ENCODE data around the gene FIBCD1.

FIBCD1 gene

GRCh38 chr9:130936285-130937117 is 2.5 kb downstream of the FIBCD1 start:
- DNase-seq (ENCODE audit: low read depth), result peak; percentile 38

DNA sequence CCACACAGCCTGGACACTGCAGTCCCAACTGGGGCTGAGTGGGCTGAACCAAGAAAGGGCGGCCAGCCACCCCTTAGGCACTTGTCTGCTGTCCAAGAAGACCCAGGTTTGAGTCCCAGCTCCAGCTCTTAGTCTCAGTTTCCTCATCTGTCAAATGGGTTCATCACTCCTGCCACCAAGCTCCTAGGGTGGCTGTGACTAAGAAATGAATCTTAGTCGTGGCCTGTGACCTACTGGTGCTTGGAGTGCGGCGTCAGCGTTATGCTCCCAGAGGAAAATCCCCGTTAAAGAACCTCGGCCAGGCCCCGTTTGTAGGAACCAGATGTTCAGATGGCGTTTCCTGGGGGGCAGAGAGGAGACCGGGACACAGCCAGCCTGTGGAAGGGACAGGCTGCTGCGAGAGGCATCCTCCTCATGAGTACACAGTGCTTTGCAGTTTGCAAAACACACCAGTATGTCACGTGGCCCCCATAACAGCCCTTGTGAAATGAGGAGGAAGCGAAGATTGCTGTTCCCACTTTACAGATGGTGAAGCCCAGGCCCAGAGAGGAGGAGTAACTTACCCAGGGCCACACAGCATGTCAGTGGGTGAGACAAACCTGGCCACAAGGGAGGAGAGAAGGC is 3.3 kb downstream of the FIBCD1 start:
- DNase-seq (ENCODE audit: low read depth), result no peak

DNA sequence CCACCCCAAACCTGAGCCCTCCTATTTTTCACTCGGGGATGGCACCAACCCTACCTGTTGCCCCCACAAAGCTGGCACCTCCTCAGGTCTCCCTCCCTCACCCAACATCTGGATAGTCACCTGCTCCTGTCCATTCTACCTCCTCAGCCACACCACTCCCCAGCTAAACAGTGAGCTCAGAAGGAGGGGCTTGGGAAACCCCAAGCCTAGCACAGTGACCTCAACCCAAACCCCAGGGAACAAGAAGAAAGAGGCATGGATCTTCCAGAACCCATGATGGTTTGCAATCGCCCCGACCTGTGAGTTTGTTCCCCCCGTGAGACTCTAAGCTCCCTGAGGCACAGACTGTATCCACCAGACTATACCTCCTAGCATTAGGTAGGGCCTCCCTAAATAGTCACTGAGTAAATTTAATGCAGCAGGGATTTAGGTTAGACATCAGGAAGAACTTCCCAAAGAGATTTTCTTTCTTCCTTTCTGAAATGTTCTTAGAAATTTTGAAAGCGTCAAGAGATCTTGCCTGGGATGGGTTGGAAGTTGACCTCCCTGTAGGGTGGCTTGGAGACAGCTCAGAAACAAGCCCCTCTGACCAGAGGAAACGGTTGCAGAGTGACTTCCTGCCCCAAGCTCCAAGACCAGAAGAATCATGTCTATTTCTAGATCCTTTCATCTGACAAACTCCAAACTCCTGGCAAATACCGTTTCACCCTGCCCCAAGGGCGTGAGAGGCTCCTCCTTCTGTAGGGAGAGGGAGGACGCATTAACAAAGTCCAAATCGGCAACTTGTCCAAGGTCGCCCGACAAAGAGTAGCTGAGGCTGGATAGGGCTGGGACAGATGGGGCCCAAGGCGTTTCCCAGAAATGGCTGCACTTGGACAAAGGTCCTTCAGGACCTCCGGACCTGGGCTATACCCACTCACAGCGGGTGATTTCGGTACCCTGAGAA is 4.1 kb downstream of the FIBCD1 start:
- DNase-seq (ENCODE audit: low read depth), result no peak

DNA sequence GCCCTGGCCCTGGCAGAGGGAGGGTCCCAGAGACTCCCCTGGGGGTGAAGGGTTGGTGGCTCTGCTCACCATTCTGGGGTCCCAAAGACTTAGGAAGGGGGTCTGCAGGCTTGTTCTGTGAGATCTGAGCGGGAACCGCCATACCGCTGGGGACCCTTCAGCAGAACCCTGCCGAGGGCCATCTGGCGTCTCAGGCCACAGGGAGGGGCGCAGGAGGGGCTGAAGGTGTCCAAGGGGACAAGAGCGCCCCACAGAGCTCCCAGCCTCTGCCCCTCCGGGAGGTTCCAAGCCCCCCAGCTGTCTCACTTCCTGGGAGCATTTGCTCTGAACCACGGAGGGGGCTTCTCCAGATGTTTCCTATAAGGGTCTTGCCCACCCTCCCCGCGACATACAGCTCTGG is 4.8 kb downstream of the FIBCD1 start:
- DNase-seq (ENCODE audit: low read depth), result no peak

DNA sequence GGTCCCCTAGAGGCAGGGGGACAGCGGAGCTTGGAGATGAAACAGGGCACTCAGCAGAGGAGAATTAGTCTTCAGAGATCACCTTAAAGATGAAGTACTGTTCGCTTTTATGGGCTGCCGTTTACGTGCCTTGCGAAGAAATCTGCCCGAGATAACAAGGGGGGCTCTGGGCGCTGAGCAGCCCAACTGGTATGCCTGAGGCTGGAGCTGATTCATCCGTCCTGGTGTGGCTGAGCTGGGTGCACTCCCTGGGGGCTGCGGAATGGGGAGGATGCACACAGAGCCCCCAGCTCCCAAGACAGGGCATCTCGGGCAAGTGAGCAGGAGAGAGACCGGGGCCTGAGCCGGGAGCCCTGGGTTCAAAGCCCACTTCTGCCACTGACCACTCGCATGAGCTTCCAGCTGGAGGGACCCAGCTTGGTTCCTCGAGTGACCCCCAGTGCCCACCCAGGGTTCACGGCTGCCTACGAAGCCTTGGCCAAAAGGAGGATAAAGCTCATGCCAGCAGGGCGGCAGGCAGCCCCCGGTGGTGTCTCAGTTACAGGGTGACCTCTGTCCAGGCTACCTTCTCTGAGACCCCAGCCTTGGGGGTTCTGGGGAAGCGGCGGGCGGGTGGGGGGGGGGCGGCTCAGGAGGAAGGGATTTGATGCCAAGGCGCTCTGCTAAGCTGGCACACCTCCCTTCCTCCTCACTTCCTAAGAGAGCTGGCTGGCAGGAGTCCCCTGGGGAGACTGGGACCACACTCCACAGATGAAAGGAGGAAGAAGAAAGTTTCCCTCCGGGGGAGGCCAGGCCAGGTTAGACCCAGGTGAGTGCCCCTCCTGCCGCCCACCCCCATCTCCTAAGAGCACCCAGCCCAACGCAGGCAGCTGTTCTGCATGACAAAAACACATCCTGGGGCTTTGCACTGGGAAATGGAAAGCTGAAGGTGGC is 5.7 kb downstream of the FIBCD1 start:
- DNase-seq (ENCODE audit: low read depth), result peak; percentile 33

DNA sequence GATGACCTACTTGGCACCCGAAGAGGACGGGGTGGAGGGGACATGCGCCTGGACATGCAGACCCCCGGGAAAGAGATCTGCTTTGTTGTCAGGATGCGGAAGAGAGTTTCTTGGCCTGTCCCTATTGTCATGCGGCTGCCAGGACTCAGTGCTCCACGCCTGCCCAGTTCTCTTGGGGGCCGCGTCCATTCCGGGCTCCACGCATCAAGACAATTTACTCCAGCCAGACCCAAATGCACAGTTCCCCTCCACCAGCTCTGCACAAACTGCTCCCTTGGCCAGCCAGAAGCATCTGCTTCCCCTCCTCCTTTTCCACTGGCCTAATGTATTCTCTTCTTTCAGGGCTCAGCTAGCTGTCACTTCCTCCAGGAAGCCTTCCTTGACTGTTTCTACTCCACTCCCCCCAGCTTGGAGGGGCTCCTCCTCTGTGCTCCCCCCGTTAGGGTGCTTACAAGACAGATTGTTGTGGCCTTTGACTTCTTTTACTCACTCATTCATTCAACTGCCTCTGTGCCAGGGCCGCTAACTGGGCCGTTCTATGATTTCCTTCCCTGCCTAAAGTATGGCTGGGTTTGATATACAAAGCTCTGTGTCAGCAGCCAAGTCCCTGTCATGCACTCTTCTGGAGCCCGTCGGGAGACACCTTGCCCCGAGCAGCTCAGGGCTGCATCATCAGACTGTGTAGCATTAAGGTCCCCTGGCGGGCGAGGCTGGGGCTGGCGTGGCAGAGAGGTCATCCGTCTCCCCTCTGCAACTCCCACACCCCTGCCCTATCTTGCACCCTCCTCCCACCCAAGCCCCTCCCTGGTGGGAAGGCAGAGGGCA is 6.6 kb downstream of the FIBCD1 start:
- DNase-seq (ENCODE audit: low read depth), result no peak

GRCh38 chr9:130931508-130932254 is 7.4 kb downstream of the FIBCD1 start:
- no peak for DNase-seq (ENCODE audit: low read depth)

- DNase-seq (ENCODE audit: low read depth), result no peak
Observed at GRCh38 chr9:130930804-130931349, 8.2 kb downstream of the FIBCD1 start.

- DNase-seq (ENCODE audit: low read depth), result no peak
Observed at GRCh38 chr9:130930132-130930803, 8.8 kb downstream of the FIBCD1 start.

GRCh38 chr9:130929571-130930038 is 9.4 kb downstream of the FIBCD1 start:
- DNase-seq (ENCODE audit: low read depth), result no peak

DNA sequence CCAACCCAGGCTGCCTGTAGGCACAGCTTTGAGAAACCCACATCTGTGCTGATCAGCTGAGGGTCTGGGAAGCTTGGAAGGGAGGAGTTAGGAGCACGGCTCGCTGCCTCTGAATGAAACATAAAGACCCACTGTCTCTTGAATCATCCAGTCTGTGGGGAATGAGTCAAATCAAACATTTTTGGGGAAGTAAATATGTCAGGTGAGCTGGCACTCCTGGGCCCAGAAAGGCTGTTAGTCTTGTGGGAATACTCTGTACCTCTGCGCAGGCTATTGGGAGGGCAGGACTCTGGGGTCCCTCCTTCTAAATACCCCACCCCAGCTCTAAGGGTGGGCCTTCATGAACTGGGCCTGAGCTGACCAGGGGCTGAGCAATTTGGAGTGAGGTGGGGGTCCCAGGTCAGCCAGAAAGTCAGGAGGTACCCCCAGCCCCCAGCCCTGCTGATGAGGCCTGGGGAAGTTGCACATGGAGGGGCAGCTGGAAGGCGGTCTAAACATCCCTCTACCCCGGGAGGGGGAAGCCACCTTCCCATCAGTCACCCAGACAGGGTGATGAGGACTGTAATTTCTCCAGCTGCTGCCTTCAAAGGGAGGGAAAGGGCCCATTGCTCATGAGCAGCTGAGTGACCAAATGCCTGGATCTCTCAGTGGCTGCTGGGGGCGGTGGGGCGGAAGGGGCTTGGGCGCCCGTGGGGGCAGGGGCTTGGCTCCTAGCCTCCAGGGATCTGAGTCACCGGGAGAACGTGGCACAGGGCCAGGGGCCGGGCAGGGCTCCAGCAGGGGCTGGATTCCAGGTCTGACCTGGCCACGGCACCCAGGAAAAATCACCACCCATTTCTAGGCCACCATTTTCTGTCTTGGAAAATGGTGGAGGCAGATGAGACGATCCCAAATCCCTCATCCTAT is 10.8 kb downstream of the FIBCD1 start:
- DNase-seq (ENCODE audit: low read depth), result no peak

GRCh38 chr9:130927338-130927737 is 11.7 kb downstream of the FIBCD1 start:
- no peak for DNase-seq (ENCODE audit: low read depth)

DNA sequence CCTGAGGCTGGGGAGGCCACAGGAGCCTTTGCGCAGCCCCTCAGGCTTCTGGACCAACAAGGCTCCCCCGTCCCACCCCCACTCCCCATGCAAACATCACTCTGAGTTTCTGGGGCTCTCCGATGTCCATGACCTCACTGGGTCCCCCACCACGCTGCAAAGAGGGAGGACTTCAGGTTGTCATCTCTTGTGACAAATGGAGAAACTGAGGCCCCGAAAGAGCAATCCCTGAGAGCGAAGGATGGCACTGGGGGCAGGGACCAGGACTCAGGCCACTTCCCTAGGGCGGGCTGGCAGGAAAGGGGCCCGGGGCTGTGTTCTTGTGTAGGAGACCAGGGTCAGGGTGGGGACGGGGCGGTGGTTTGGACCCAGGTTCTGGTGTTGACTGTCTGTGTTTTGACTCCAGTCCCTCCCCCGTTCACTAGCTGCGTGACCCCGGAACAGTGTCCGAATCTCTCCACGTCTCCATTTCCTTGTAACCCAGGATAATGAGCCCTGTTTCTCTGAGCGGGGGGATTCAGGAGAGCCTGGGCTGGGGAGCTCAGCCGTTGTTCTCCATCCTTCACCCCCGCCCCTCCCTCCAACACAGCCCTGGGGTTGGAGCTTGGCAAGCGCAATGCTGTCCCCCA is 13.9 kb downstream of the FIBCD1 start:
- no peak for DNase-seq (ENCODE audit: low read depth)

DNA sequence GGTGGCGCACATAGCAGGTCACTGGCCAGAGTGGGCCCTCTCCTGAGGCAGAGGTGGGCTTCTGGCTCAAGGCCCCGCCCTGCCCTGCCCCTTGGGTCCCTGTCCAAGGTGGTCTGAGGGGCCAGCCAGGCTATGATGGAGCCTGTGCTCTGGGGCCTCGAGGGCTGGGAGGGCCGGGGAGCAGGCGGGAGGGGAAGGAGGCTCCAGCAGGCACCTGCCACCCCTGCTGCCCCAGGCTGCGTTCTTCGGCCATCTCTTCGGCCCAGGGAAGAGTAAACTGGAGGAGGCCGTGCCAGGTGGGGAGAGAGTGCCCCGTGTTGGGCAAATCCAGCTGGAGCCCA is 14.6 kb downstream of the FIBCD1 start:
- DNase-seq (ENCODE audit: low read depth), result no peak

- DNase-seq (ENCODE audit: low read depth), result no peak
Observed at GRCh38 chr9:130923611-130924447, 15.2 kb downstream of the FIBCD1 start.

DNA sequence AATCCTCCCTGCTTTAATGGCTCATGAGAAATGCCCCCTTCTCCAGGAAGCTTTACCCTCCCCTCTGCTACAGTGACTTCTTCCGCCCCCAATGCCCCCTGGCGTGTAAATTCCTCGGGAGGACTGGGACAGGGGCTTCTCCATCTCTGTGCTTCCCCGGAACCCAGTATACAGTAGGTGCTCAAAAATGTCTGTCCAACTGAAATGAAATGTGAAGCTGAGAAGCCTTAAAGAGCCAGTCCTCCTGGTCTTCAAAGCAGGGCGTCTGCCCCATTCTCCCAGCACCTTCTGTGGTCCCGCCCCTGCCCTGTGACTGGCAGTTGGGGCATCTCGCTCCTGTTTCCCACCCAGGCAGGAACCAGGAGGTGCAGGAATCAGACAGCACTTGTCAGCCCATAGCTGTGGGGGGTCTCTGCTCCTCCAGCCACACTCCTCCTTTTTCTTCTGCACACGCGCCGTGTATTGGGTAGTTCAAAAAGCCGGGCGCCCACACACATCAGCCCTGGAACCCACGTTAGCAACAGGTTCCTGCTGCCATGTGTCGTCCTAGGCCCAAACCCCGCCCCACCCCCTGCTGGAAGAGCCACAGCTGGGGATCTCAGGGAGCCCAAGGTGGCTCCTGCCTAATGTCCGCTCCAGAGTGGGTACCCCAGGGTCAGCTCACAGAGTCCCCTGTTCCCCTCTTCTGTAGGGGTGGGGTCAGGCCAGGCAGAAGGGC is 16.0 kb downstream of the FIBCD1 start:
- DNase-seq (ENCODE audit: low read depth), result no peak
